Measurements from ENCODE around the gene LRP5.
A peak's percentile ranks its signal among the peaks of the same experiment; 100 is the strongest.

The LRP5 gene

GRCh38 chr11:68312117-68312779, at the start of gene LRP5:
Gene LRP5, plus strand, starts transcription at chr11:68312591. Its CDS starts 124 bp downstream, at chr11:68312715.
- DNase-seq (ENCODE audit: low read depth in 1 of 2, low spot score in 1 of 2), result peak in 1 of 2 donors; percentile 12

GRCh38 chr11:68263444-68264035, 48.9 kb upstream of the LRP5 start:
- DNase-seq (ENCODE audit: low read depth in 1 of 2, low spot score in 1 of 2), result no peak

- no peak for DNase-seq (ENCODE audit: low read depth in 1 of 2, low spot score in 1 of 2)
Observed at GRCh38 chr11:68264244-68264643, 48.1 kb upstream of the LRP5 start.

- DNase-seq (ENCODE audit: low read depth in 1 of 2, low spot score in 1 of 2), result no peak
Observed at GRCh38 chr11:68264741-68265540, 47.5 kb upstream of the LRP5 start.

GRCh38 chr11:68266121-68266891, 46.1 kb upstream of the LRP5 start:
- DNase-seq (ENCODE audit: low read depth in 1 of 2, low spot score in 1 of 2), result no peak

- DNase-seq (ENCODE audit: low read depth in 1 of 2, low spot score in 1 of 2), result no peak
Observed at GRCh38 chr11:68266936-68267880, 45.2 kb upstream of the LRP5 start.

GRCh38 chr11:68267881-68268240, 44.5 kb upstream of the LRP5 start:
- DNase-seq (ENCODE audit: low read depth in 1 of 2, low spot score in 1 of 2), result no peak

GRCh38 chr11:68269414-68270081, 42.8 kb upstream of the LRP5 start:
- no peak for DNase-seq (ENCODE audit: low read depth in 1 of 2, low spot score in 1 of 2)

- DNase-seq (ENCODE audit: low read depth in 1 of 2, low spot score in 1 of 2), result no peak
Observed at GRCh38 chr11:68270196-68271022, 42.0 kb upstream of the LRP5 start.

GRCh38 chr11:68271023-68271780, 41.2 kb upstream of the LRP5 start:
- no peak for DNase-seq (ENCODE audit: low read depth in 1 of 2, low spot score in 1 of 2)

- peak; percentile 88 to 89 for DNase-seq (ENCODE audit: low read depth in 1 of 2, low spot score in 1 of 2)
Observed at GRCh38 chr11:68271781-68272608, 40.4 kb upstream of the LRP5 start, which contains the start of gene C11orf24. Gene C11orf24, minus strand, starts transcription at chr11:68271973. Its CDS starts 8,206 bp downstream, at chr11:68263767.

- no peak for DNase-seq (ENCODE audit: low read depth in 1 of 2, low spot score in 1 of 2)
Observed at GRCh38 chr11:68273026-68273738, 39.2 kb upstream of the LRP5 start.

- no peak for DNase-seq (ENCODE audit: low read depth in 1 of 2, low spot score in 1 of 2)
Observed at GRCh38 chr11:68274306-68274705, 38.1 kb upstream of the LRP5 start.

GRCh38 chr11:68275721-68276507, 36.5 kb upstream of the LRP5 start:
- no peak for DNase-seq (ENCODE audit: low read depth in 1 of 2, low spot score in 1 of 2)

GRCh38 chr11:68276861-68277260, 35.5 kb upstream of the LRP5 start:
- no peak for DNase-seq (ENCODE audit: low read depth in 1 of 2, low spot score in 1 of 2)

- no peak for DNase-seq (ENCODE audit: low read depth in 1 of 2, low spot score in 1 of 2)
Observed at GRCh38 chr11:68279676-68280075, 32.7 kb upstream of the LRP5 start.

Data from stimulated activated CD4-positive, alpha-beta T cell treated with anti-CD3 and anti-CD28 coated beads, Interleukin-15, amount 100 ng/mL, for 1 hour (primary cell).